ENCODE data around the gene ZNF664. TPM values are rescaled to one million over a fixed set of nuclear protein-coding genes. Genes with fewer than 3 reads are reported as not detected.
A peak's percentile ranks its signal among the peaks of the same experiment; 100 is the strongest.

The ZNF664 gene
- total and polyA plus RNA-seq, 10 donors: 12.0 to 53.4 (median 41.7) TPM

DNA sequence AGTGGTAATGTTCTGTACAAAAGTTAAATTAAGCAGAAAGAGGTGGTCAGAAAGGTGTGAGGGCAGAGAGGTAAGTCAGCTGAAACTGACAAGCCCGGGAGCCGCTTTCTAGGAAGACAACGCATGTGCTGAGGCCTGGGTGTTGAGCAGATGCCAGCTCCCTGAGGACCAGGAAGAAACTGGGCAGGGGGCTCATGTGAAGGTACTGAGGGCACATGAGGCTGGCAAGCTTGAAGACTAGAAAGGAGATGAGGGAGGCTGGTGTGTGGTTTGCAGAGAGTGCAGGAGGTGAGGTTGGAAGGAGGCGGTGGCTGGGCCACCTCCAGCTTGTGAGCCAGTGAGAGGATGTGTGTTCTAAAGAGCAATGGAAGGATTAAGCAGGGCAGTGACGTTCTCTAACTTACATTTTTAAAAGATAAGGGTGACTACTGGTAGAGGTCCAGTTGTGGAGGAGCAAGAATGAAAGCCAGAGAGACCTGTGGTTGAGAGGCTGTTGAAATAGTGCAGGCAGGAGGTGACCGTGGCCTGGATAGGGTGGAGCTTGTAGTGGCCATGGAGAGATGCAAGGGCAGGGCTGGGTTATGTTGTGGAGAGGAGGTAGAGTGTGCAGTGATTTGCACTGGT lies 29.1 kb downstream of the ZNF664 start:
- Histone ChIP-seq H3K27me3 (replicated peaks in 1 of 7) (no peaks in the 10 kb centered on the region), H3K4me3 (no peak overlapping the region), H3K9me3 (no peaks in the 10 kb centered on the region), H3K27ac (no peak overlapping the region), H3K4me1 (peaks cover 0 to 17% (median 15%) of the 10 kb centered on the region in 6 donors), H3K36me3 (peaks cover 0 to 85% (median 9%) of the 10 kb centered on the region in 6 donors)
- whole genome bisulfite sequencing, 5 donors: 86 to 91% (median 89%) methylated on average over 6 of the region's 6 CpGs
- TF ChIP-seq POLR2AphosphoS5 (IDR thresholded peaks at IDR 0.05) (no peak), POLR2A (IDR thresholded peaks at IDR 0.05) (no peak)
- TF ChIP-seq, protein P1, sequence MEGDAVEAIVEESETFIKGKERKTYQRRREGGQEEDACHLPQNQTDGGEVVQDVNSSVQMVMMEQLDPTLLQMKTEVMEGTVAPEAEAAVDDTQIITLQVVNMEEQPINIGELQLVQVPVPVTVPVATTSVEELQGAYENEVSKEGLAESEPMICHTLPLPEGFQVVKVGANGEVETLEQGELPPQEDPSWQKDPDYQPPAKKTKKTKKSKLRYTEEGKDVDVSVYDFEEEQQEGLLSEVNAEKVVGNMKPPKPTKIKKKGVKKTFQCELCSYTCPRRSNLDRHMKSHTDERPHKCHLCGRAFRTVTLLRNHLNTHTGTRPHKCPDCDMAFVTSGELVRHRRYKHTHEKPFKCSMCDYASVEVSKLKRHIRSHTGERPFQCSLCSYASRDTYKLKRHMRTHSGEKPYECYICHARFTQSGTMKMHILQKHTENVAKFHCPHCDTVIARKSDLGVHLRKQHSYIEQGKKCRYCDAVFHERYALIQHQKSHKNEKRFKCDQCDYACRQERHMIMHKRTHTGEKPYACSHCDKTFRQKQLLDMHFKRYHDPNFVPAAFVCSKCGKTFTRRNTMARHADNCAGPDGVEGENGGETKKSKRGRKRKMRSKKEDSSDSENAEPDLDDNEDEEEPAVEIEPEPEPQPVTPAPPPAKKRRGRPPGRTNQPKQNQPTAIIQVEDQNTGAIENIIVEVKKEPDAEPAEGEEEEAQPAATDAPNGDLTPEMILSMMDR (IDR thresholded peaks at IDR 0.05 in 8 of 11, conservative IDR thresholded peaks at IDR 0.05 in 3 of 11): no peak
- no peak for DNase-seq
- intact Hi-C loops (cut with DNase I; ENCODE audit: low total_unique reads): no loop called here

DNA sequence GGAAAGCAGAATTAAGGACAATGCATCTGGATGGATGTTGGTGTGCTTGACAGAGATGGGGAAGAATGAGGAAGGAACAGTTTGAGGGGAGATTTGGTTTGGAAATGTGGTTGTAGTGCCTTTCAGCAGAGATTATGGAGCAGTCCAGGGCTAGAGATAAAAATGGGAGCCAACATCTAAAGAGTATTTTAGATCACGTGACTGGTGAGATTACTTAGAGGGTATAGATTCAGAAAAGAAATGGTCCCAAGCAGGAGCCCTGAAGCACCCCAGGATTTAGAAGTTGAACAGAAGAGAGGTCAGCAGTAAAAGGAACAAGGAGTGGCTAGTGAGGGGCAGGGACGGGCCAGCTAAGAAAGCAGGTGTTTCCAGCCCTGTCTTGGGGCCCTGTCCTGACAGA lies 29.6 kb downstream of the ZNF664 start:
- intact Hi-C loops (cut with DNase I; ENCODE audit: low total_unique reads): no loop called here
- no peaks in the 10 kb centered on the region for H3K9me3 ChIP-seq
- no peak for DNase-seq
- TF ChIP-seq POLR2A (IDR thresholded peaks at IDR 0.05) (no peak), POLR2AphosphoS5 (IDR thresholded peaks at IDR 0.05) (no peak)
- TF ChIP-seq, protein P1 (IDR thresholded peaks at IDR 0.05 in 8 of 11, conservative IDR thresholded peaks at IDR 0.05 in 3 of 11): no peak
- H3K4me3 ChIP-seq: no peak overlapping the region
- WGBS, 5 donors: 66 to 95% (median 84%) methylated on average over 2 of the region's 2 CpGs
- H3K36me3 ChIP-seq: peaks cover 0 to 84% (median 9%) of the 10 kb centered on the region in 6 donors
- H3K27ac ChIP-seq: no peak overlapping the region
- peaks cover 0 to 23% (median 21%) of the 10 kb centered on the region in 6 donors for H3K4me1 ChIP-seq
- H3K27me3 ChIP-seq (replicated peaks in 1 of 7): no peaks in the 10 kb centered on the region

DNA sequence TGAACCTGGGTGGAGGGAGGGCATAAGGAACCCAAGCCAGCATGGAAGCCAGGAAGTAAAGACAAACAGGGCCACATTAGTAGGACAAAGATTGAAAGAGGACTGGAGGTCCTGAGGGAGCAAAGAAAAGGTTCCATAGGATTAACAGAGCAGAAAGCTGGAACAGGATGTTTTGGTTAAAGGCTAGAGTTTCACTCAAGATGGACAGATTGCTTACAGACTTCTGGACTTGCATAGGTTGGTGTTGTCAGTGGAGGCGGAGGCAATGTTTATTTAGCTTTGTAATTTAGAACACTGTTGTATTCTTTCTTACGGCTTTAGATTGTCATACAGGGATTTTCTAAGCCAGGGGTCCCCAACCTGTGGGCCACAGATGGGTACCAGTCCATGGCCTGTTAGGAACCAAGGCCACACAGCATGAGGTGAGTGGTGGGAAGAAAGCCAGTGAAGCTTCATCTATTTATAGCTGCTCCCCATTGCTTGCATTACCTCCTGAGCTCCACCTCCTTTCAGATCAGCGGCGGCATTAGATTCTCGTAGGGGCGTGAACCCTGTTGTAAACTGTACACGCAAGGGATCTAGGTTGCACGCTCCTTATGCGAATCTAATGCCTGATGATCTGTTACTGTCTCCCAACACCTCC lies 31.3 kb downstream of the ZNF664 start:
- WGBS, 5 donors: 96 to 98% (median 97%) methylated on average over 9 of the region's 9 CpGs
- no peak for DNase-seq
- Histone ChIP-seq H3K4me1 (peaks cover 0 to 36% (median 25%) of the 10 kb centered on the region in 6 donors), H3K4me3 (no peak overlapping the region), H3K27ac (no peak overlapping the region), H3K27me3 (replicated peaks in 1 of 7) (no peaks in the 10 kb centered on the region), H3K36me3 (peaks cover 0 to 72% (median 6%) of the 10 kb centered on the region in 6 donors), H3K9me3 (no peaks in the 10 kb centered on the region)
- intact Hi-C loops (cut with DNase I; ENCODE audit: low total_unique reads): no loop called here
- TF ChIP-seq POLR2A (IDR thresholded peaks at IDR 0.05): no peak
- TF ChIP-seq, protein P1 (IDR thresholded peaks at IDR 0.05 in 8 of 11, conservative IDR thresholded peaks at IDR 0.05 in 3 of 11): no peak
- no peak for TF ChIP-seq POLR2AphosphoS5 (IDR thresholded peaks at IDR 0.05)

DNA sequence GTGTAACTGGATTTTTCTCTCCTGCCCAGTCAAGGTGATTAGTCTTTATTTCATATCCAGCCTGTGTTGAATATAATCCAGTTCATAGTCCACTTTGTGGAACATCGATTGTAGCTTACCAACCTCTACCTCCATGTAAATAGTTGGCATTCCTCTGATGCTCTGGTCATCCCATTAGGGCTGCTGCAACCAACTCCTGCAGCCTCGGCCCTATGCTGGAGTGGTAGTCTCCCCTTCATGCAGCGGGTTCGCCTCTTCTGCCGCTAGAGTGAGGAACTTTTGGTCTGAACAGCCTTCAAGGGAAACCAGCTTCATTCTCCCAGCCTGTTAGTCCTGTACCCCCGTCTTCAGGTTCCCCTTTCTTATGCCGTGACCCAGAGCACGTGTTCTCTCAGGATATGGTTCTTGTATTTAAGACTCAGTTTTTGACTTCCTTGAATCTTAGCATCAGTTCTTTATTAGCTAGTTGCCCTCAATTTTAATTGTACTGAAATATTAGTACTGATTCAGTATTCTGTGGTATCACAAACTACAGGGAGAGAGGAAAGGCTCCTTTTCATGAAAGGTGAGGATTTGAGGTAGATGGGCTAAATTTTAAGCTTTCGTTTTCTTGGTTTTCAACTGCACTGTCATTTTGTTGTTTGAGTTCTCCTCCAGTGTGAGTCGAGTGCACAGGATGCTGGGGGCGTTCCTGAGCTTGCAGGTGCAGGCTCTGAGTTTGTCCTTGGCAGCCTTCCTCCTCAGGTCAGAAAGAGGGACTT lies 33.2 kb downstream of the ZNF664 start:
- no peak for TF ChIP-seq POLR2AphosphoS5 (IDR thresholded peaks at IDR 0.05)
- TF ChIP-seq POLR2A (IDR thresholded peaks at IDR 0.05): no peak
- TF ChIP-seq, protein P1 (IDR thresholded peaks at IDR 0.05 in 8 of 11, conservative IDR thresholded peaks at IDR 0.05 in 3 of 11): no peak
- 33 to 41% (median 35%) methylated on average over 11 of the region's 11 CpGs for WGBS, 5 donors
- H3K27ac ChIP-seq: peak overlapping the region in 5 of 8 donors; percentile 17 to 66 (median 47)
- H3K9me3 ChIP-seq: no peaks in the 10 kb centered on the region
- peaks cover 0 to 36% (median 25%) of the 10 kb centered on the region in 6 donors for H3K4me1 ChIP-seq
- H3K36me3 ChIP-seq: peaks cover 0 to 64% (median 7%) of the 10 kb centered on the region in 6 donors
- no peak for DNase-seq
- intact Hi-C loops (cut with DNase I; ENCODE audit: low total_unique reads): no loop called here
- H3K4me3 ChIP-seq: no peak overlapping the region
- no peaks in the 10 kb centered on the region for H3K27me3 ChIP-seq (replicated peaks in 1 of 7)

Data from spleen (tissue), 11 donors.